ENCODE data around the gene ORAI2.

- TF ChIP-seq SMC3 (IDR thresholded peaks at IDR 0.05; ENCODE audit: borderline replicate concordance, low read length): no peak
- no peak for TF ChIP-seq IRF3 (IDR thresholded peaks at IDR 0.05)
- TF ChIP-seq YY1 (IDR thresholded peaks at IDR 0.05; ENCODE audit: low read depth, low read length): no peak
- TF ChIP-seq POLR2AphosphoS5 (IDR thresholded peaks at IDR 0.05; ENCODE audit: low read length): no peak
- no peak for TF ChIP-seq NFYB (IDR thresholded peaks at IDR 0.05; ENCODE audit: insufficient read depth, low read depth, low read length)
- TF ChIP-seq RCOR1 (conservative IDR thresholded peaks at IDR 0.05; ENCODE audit: low read depth, low read length): no peak
- no peak for TF ChIP-seq POLR2AphosphoS2 (IDR thresholded peaks at IDR 0.05; ENCODE audit: low read depth, low read length)
- no peak for TF ChIP-seq CBX5 (IDR thresholded peaks at IDR 0.05; ENCODE audit: low read depth)
Observed at GRCh38 chr7:102409340-102409739, 24.0 kb upstream of the ORAI2 start.

All from GM12878 (cell line).